Trophoblast cell (in vitro differentiated cells and primary cell): Measurements from ENCODE around the gene COL4A4.

Experiments used
- DNase-seq, 2 donors: peaks; one replicate each; pipeline ENCODE4 v3.0.0-alpha.2; 2016
- H2AFZ ChIP-seq: 2 replicates; pipeline ENCODE4 v1.6.1; 2013; ENCODE audit warnings: low read length, moderate library complexity, mild to moderate bottlenecking; ENCODE audit not compliant: insufficient read depth, poor library complexity
- H2AK5ac ChIP-seq: 2 replicates; pipeline ENCODE4 v1.6.1; 2013; ENCODE audit warnings: mild to moderate bottlenecking, low read length
- H2BK120ac ChIP-seq: 2 replicates; pipeline ENCODE4 v1.6.1; 2013; ENCODE audit warnings: low read length, mild to moderate bottlenecking, moderate library complexity; ENCODE audit not compliant: insufficient read depth, poor library complexity
- H2BK12ac ChIP-seq: 2 replicates; pipeline ENCODE4 v1.6.1; 2013; ENCODE audit warnings: mild to moderate bottlenecking, low read length, moderate library complexity
- H2BK5ac ChIP-seq: 2 replicates; pipeline ENCODE4 v1.6.1; 2013; ENCODE audit warnings: low read length, low read depth, moderate library complexity, mild to moderate bottlenecking; ENCODE audit not compliant: poor library complexity
- H3K14ac ChIP-seq: 2 replicates; pipeline ENCODE4 v1.6.1; 2013; ENCODE audit warnings: mild to moderate bottlenecking, low read length
- H3K18ac ChIP-seq: 2 replicates; pipeline ENCODE4 v1.6.1; 2013; ENCODE audit warnings: mild to moderate bottlenecking, low read length
- H3K23ac ChIP-seq: 2 replicates; pipeline ENCODE4 v1.6.1; 2013; ENCODE audit warnings: low read length
- H3K27ac ChIP-seq: 2 replicates; pipeline ENCODE4 v1.5.1; 2013; ENCODE audit warnings: low read depth, mild to moderate bottlenecking, inconsistent platforms, low read length, moderate library complexity
- H3K27me3 ChIP-seq: 2 replicates; pipeline ENCODE4 v1.6.1; 2013; ENCODE audit warnings: inconsistent platforms, mild to moderate bottlenecking, low read length, moderate library complexity; ENCODE audit not compliant: insufficient read depth
- H3K36me3 ChIP-seq, 2 experiments: 1 replicate in 1 of 2; 2 replicates in 1 of 2; pipeline ENCODE4 v1.6.1; 2013; ENCODE audit warnings: low read length in 2 of 2, mild to moderate bottlenecking in 2 of 2, moderate library complexity in 1 of 2; ENCODE audit not compliant: insufficient read depth in 2 of 2, control insufficient read depth in 1 of 2
- H3K4ac ChIP-seq: 2 replicates; pipeline ENCODE4 v1.6.1; 2013; ENCODE audit warnings: low read depth, mild to moderate bottlenecking, low read length, moderate library complexity
- H3K4me1 ChIP-seq, 2 experiments: 1 replicate in 1 of 2; 2 replicates in 1 of 2; pipeline ENCODE4 v1.6.1; 2013; ENCODE audit warnings: low read length in 2 of 2, mild to moderate bottlenecking in 2 of 2, moderate library complexity in 1 of 2; ENCODE audit not compliant: insufficient read depth in 2 of 2, control insufficient read depth in 1 of 2
- H3K4me2 ChIP-seq: 2 replicates; pipeline ENCODE4 v1.6.1; 2013; ENCODE audit warnings: inconsistent platforms, mild to moderate bottlenecking, low read length, moderate library complexity
- H3K4me3 ChIP-seq: 2 replicates; pipeline ENCODE4 v1.5.1; 2013; ENCODE audit warnings: mild to moderate bottlenecking, low read depth, low read length, inconsistent platforms
- H3K79me1 ChIP-seq: one replicate; pipeline ENCODE4 v1.6.1; 2013; ENCODE audit warnings: low read length
- H3K79me2 ChIP-seq: 2 replicates; pipeline ENCODE4 v1.6.1; 2013; ENCODE audit warnings: low read length, mild to moderate bottlenecking; ENCODE audit not compliant: control insufficient read depth, insufficient read depth, poor library complexity
- H3K9ac ChIP-seq: 2 replicates; pipeline ENCODE4 v1.6.1; 2013; ENCODE audit warnings: mild to moderate bottlenecking, low read length
- H3K9me3 ChIP-seq: 2 replicates; pipeline ENCODE4 v1.6.1; 2013; ENCODE audit warnings: low read depth, mild to moderate bottlenecking, control low read depth, inconsistent platforms, low read length; ENCODE audit not compliant: insufficient read depth
- H4K12ac ChIP-seq: 2 replicates; pipeline ENCODE4 v1.6.1; 2013; ENCODE audit warnings: low read depth, mild to moderate bottlenecking, low read length, moderate library complexity
- H4K8ac ChIP-seq: 2 replicates; pipeline ENCODE4 v1.6.1; 2013; ENCODE audit warnings: low read depth, mild to moderate bottlenecking, low read length, moderate library complexity
- H4K91ac ChIP-seq: one replicate; pipeline ENCODE4 v1.6.1; 2013; ENCODE audit warnings: low read depth, mild to moderate bottlenecking, low read length, moderate library complexity
- WGBS: extraction: QIAGEN DNeasy Blood & Tissue Kit; methylation state at CpG from one replicate; pipeline ENCODE4 v1.1.7; 2013; ENCODE audit warnings: missing lambda C conversion rate; ENCODE audit not compliant: insufficient read length, insufficient coverage; ENCODE audit errors: extremely low coverage; 5-methylcytosine and 5-hydroxymethylcytosine counted together

The COL4A4 gene

DNA sequence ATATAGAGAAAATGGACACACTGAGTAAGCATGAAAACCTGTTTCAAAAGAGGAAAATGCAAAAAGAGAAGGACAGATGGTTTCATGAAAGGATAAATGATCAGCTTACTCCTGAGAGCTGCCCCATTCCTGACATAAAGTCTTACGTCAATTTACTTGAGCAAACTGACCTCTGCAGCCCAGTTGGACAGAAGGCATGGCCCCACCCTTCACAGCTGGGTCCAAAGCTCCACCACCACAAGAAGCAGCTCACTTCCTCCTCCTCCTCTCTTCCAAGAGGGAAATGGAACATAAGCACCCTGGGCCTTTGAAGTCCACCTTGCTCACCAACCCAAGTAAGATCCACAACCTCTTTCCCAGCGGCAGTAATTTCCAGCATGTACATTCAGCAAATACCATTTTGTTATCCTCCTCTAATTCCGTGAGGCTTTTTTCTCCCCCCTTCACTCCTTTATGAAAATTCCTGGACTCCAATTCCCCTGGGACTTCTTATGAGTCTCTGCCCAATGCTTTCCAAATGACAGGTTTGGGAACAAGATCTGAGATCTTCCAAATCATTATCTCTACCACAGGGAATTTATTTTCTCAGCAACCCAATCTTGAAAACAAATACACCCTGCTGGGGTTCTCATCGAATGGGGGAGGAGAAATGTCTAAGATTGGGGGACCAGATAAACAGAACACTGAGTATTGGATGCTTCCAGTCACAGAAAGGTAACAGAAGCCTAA, 10.1 kb downstream of the COL4A4 start:
- Histone ChIP-seq H3K4me2 (no peak overlapping the region), H3K14ac (no peak overlapping the region), H3K9ac (no peak overlapping the region), H3K27me3 (no peaks in the 10 kb centered on the region), H2BK5ac (no peak overlapping the region), H2AK5ac (no peak overlapping the region), H2BK12ac (no peak overlapping the region), H4K12ac (no peak overlapping the region), H3K27ac (no peak overlapping the region), H3K4me3 (no peak overlapping the region), H3K36me3 (no peaks in the 10 kb centered on the region), H3K23ac (no peak overlapping the region), H4K8ac (no peak overlapping the region), H3K79me1 (no peaks in the 10 kb centered on the region), H2BK120ac (no peak overlapping the region), H3K79me2 (no peaks in the 10 kb centered on the region), H3K4me1 (no peaks in the 10 kb centered on the region), H2AFZ (no peak overlapping the region), H3K4ac (no peak overlapping the region), H3K9me3 (no peaks in the 10 kb centered on the region), H3K18ac (no peak overlapping the region), H4K91ac (no peak overlapping the region)
- DNase-seq = peak in 1 of 2 donors; percentile 4
- WGBS = no CpG with 5 or more reads among the region's 4 CpGs

DNA sequence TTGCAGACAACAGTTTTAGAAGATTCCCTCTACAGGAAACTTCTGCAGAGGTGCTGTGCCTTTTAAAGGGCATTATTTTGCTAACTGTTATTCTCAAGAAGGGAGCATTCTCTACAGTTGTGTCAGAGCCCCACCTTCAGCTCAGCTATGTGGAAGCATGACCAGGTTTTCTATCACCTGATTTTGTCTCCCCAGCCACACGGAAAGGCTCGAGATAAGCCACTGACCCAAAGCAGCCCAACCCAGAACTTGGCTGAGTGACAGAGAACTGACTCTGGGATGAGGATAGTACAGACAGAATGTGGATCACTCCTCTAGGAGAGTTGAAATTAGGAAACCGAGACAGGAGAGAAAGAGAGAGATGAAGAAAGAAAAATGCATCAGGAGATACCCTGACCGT, 10.7 kb downstream of the COL4A4 start:
- no peaks in the 10 kb centered on the region for H3K27me3 ChIP-seq
- H2AFZ ChIP-seq = no peak overlapping the region
- no CpG with 5 or more reads among the region's 4 CpGs for WGBS
- H3K4ac ChIP-seq = no peak overlapping the region
- H4K91ac ChIP-seq = no peak overlapping the region
- H3K79me2 ChIP-seq = no peaks in the 10 kb centered on the region
- H3K9me3 ChIP-seq = no peaks in the 10 kb centered on the region
- H3K27ac ChIP-seq = no peak overlapping the region
- H4K12ac ChIP-seq = no peak overlapping the region
- no peak overlapping the region for H2BK5ac ChIP-seq
- H3K14ac ChIP-seq = no peak overlapping the region
- no peak overlapping the region for H3K4me2 ChIP-seq
- no peaks in the 10 kb centered on the region for H3K79me1 ChIP-seq
- H3K9ac ChIP-seq = no peak overlapping the region
- H3K4me3 ChIP-seq = no peak overlapping the region
- no peak overlapping the region for H2BK12ac ChIP-seq
- no peak overlapping the region for H3K23ac ChIP-seq
- no peak overlapping the region for H4K8ac ChIP-seq
- peak; percentile 16 to 34 for DNase-seq
- no peaks in the 10 kb centered on the region for H3K4me1 ChIP-seq
- no peak overlapping the region for H3K18ac ChIP-seq
- H3K36me3 ChIP-seq = no peaks in the 10 kb centered on the region
- H2BK120ac ChIP-seq = no peak overlapping the region
- H2AK5ac ChIP-seq = no peak overlapping the region

DNA sequence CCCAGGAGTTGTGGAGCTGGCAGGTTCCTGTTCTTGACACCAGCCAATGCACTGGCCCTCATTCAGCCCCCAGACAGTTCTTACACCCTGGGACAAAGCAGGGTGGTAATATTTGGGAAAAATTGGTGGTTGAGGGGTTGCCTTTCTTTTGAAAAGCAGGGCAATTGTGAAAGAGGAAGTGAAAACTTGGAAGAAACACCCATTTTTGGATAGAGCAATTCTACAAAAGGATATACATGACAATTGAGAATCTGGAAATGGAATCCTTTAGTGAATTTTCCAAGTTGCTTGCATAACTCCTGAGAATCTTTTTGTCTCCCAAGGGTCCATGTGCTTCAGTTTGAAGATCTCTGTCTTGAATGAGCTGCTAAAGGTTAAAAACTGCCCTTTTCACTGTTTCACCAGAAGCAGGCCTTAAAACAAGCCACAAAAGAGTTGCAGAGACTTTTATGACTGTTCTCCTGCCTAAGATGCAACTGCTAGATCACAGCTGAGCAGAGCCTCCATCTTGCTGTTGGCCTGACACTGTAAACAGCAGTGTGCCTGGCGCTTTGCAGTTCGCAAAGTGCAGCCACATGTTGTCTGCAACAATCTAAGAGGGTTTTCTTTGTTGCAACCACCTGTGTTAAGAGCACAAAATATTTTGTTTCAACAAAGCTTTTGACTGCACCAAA, 11.8 kb downstream of the COL4A4 start:
- no peak overlapping the region for H3K14ac ChIP-seq
- H4K8ac ChIP-seq = no peak overlapping the region
- no peak overlapping the region for H3K4ac ChIP-seq
- H3K9me3 ChIP-seq = no peaks in the 10 kb centered on the region
- no peaks in the 10 kb centered on the region for H3K79me2 ChIP-seq
- H3K27ac ChIP-seq = no peak overlapping the region
- H2BK120ac ChIP-seq = no peak overlapping the region
- H3K23ac ChIP-seq = no peak overlapping the region
- H2AK5ac ChIP-seq = no peak overlapping the region
- H3K27me3 ChIP-seq = no peaks in the 10 kb centered on the region
- H4K91ac ChIP-seq = no peak overlapping the region
- no peak overlapping the region for H4K12ac ChIP-seq
- H3K4me3 ChIP-seq = no peak overlapping the region
- no peak overlapping the region for H2BK12ac ChIP-seq
- no peak overlapping the region for H3K9ac ChIP-seq
- DNase-seq = no peak
- H3K18ac ChIP-seq = no peak overlapping the region
- no peak overlapping the region for H3K4me2 ChIP-seq
- H3K79me1 ChIP-seq = no peaks in the 10 kb centered on the region
- H3K4me1 ChIP-seq = no peaks in the 10 kb centered on the region
- no peaks in the 10 kb centered on the region for H3K36me3 ChIP-seq
- H2BK5ac ChIP-seq = no peak overlapping the region
- no peak overlapping the region for H2AFZ ChIP-seq
- no CpG with 5 or more reads among the region's 2 CpGs for WGBS

DNA sequence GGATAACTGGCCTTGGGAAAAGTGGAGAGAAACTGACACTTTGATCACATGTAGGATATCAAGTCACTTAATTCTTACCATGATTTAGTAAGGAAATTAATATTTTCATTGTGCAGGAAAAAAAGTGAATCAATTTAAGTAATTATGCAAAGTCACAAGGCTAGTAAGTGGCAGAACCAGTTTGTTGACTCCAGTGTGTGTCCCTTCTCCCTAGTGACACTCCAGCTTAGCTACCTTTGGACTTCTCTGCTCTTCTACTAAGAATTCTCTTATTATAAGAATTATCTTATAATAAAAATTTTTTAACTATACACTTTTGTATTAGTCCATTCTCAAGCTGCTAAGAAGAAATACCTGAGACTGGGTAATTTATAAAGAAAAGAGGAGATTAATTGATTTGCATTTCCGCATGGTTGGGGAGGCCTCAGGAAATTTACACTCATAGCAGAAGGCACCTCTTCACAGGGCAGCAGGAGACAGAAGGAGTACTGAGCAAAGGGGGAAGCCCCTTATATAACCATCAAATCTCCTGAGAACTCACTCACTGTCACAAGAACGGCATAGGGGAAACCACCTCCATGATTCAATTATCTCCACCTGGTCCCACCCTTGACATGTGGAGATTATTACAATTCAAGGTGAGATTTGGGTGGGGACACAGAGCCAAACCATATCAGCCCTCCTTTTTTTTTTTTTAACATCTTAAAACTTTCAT, 13.6 kb downstream of the COL4A4 start:
- Histone ChIP-seq H2BK5ac (no peak overlapping the region), H3K18ac (no peak overlapping the region), H4K12ac (no peak overlapping the region), H3K9me3 (no peaks in the 10 kb centered on the region), H3K14ac (no peak overlapping the region), H3K4me2 (no peak overlapping the region), H3K79me1 (no peaks in the 10 kb centered on the region), H3K4ac (no peak overlapping the region), H2AK5ac (no peak overlapping the region), H3K27me3 (no peaks in the 10 kb centered on the region), H4K91ac (no peak overlapping the region), H3K36me3 (no peaks in the 10 kb centered on the region), H3K27ac (no peak overlapping the region), H2BK120ac (no peak overlapping the region), H4K8ac (no peak overlapping the region), H3K4me3 (no peak overlapping the region), H3K9ac (no peak overlapping the region), H2BK12ac (no peak overlapping the region), H3K4me1 (no peaks in the 10 kb centered on the region), H3K79me2 (no peaks in the 10 kb centered on the region), H2AFZ (no peak overlapping the region), H3K23ac (no peak overlapping the region)
- WGBS = no CpG with 5 or more reads among the region's 2 CpGs
- peak in 1 of 2 donors; percentile 12 for DNase-seq
